Gastroesophageal sphincter (tissue), 3 donors: ENCODE data around the gene GTF2A1.
"Not testable (repeated sequence)": the region's sequence is repeated elsewhere in the genome, so short reads cannot be mapped to it uniquely, and the experiment has no call there.

Experiments
- POLR2A ChIP-seq, 2 donors: fragments of 450-650 bp; IDR thresholded peaks; one replicate each; pipeline ENCODE4 v1.6.1; 2017; ENCODE audit warnings: antibody characterized with exemption in 2 of 2, mild to moderate bottlenecking in 2 of 2, moderate library complexity in 1 of 2
- TF ChIP-seq, protein P1 (sequence below), 4 experiments: fragments of 200-600 bp in 2 of 4; fragments of 450-650 bp in 2 of 4; sonication (generic) in 1 of 4; IDR thresholded peaks; one replicate each; pipeline ENCODE4 v1.5.1; 2017 to 2019; ENCODE audit warnings: antibody characterized with exemption in 4 of 4, mild to moderate bottlenecking in 2 of 4, moderate library complexity in 2 of 4

DNA sequence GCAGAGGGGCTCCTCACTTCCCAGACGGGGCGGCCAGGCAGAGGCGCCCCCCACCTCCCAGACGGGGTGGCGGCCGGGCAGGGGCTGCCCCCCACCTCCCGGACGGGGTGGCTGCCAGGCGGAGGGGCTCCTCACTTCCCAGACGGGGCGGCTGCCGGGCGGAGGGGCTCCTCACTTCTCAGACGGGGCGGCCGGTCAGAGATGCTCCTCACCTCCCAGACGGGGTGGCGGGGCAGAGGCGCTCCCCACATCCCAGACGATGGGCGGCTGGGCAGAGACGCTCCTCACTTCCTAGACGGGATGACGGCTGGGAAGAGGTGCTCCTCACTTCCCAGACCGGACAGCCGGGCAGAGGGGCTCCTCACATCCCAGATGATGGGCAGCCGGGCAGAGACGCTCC is 23.7 kb upstream of the GTF2A1 start:
- TF ChIP-seq, protein P1, sequence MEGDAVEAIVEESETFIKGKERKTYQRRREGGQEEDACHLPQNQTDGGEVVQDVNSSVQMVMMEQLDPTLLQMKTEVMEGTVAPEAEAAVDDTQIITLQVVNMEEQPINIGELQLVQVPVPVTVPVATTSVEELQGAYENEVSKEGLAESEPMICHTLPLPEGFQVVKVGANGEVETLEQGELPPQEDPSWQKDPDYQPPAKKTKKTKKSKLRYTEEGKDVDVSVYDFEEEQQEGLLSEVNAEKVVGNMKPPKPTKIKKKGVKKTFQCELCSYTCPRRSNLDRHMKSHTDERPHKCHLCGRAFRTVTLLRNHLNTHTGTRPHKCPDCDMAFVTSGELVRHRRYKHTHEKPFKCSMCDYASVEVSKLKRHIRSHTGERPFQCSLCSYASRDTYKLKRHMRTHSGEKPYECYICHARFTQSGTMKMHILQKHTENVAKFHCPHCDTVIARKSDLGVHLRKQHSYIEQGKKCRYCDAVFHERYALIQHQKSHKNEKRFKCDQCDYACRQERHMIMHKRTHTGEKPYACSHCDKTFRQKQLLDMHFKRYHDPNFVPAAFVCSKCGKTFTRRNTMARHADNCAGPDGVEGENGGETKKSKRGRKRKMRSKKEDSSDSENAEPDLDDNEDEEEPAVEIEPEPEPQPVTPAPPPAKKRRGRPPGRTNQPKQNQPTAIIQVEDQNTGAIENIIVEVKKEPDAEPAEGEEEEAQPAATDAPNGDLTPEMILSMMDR (IDR thresholded peaks at IDR 0.05), result not testable (repeated sequence)
- TF ChIP-seq POLR2A (IDR thresholded peaks at IDR 0.05), result not testable (repeated sequence)
